Stomach (tissue), 9 donors: Measurements from ENCODE around the gene ADGRG2. TPM values are rescaled to one million over a fixed set of nuclear protein-coding genes. Genes with fewer than 3 reads are reported as not detected.

Experiments
- DNase-seq, 2 donors: peaks; one replicate each; pipeline versions ENCODE4 v3.0.0 to v3.0.0-alpha.2; 2013 to 2019
- H3K27ac ChIP-seq, 5 donors: fragments of 200-600 bp in 4 of 5; sonication (generic) in 4 of 5; one replicate each; pipeline ENCODE4 v1.5.1; 2013 to 2019; ENCODE audit warnings: mild to moderate bottlenecking in 1 of 5, moderate library complexity in 1 of 5
- H3K27me3 ChIP-seq, 3 donors: fragments of 200-600 bp; sonication (generic); one replicate each; pipeline ENCODE4 v1.5.1; 2017 to 2019; ENCODE audit warnings: mixed run types in 1 of 3
- H3K36me3 ChIP-seq, 4 donors: fragments of 200-600 bp; sonication (generic); 1 replicate in 3 of 4; 2 replicates in 1 of 4; pipeline ENCODE4 v1.5.1; 2016 to 2019
- H3K4me1 ChIP-seq, 4 donors: fragments of 200-600 bp; sonication (generic); one replicate each; pipeline ENCODE4 v1.5.1; 2016 to 2019
- H3K4me3 ChIP-seq, 4 donors: fragments of 200-600 bp; sonication (generic) in 3 of 4; one replicate each; pipeline ENCODE4 v1.5.1; 2016 to 2019; ENCODE audit warnings: mild to moderate bottlenecking in 1 of 4
- H3K9me3 ChIP-seq, 4 donors: fragments of 200-600 bp; sonication (generic); one replicate each; pipeline ENCODE4 v1.5.1; 2016 to 2019
- EP300 ChIP-seq: sonication (generic); formaldehyde crosslinking; IDR thresholded peaks from one replicate; pipeline ENCODE4 v1.6.1; 2017; ENCODE audit warnings: antibody characterized with exemption
- POLR2A ChIP-seq, 4 donors: fragments of 450-650 bp; IDR thresholded peaks; one replicate each; pipeline ENCODE4 v1.6.1; 2016; ENCODE audit warnings: antibody characterized with exemption in 4 of 4, control low read depth in 2 of 4, mild to moderate bottlenecking in 1 of 4, moderate library complexity in 1 of 4
- POLR2AphosphoS5 ChIP-seq, 3 donors: sonication (generic); formaldehyde crosslinking; IDR thresholded peaks; one replicate each; pipeline ENCODE4 v1.6.1; 2016; ENCODE audit warnings: antibody characterized with exemption in 3 of 3
- WGBS, 5 donors: extraction: QIAGEN DNeasy Blood & Tissue Kit in 3 of 5; methylation state at CpG; one replicate each; pipeline versions ENCODE4 v1.1.5 to v1.1.7; 2013 to 2018; 5-methylcytosine and 5-hydroxymethylcytosine counted together
- intact Hi-C: fragments of 100-400 bp; cut with DNase I; formaldehyde crosslinking; loops from one replicate; pipeline ENCODE4 v1.15.1; 2023; ENCODE audit warnings: low total_unique reads
- polyA plus RNA-seq, 3 donors: library from polyadenylated mRNA; stranded (reverse); fragments of 200-250 nt; gene quantifications; one replicate each; pipeline ENCODE4 v1.2.3, GENCODE V29; 2013
- total RNA-seq, 5 donors: library from RNA; depleted of rRNA; stranded (reverse); fragments of >200 nt; gene quantifications; one replicate each; pipeline versions ENCODE4 v1.1.0 to v1.2.3, GENCODE V29; 2014 to 2016
- TF ChIP-seq, protein P1 (sequence below), 7 experiments: fragments of 450-650 bp in 4 of 7; fragments of 200-600 bp in 3 of 7; sonication (generic) in 3 of 7; IDR thresholded peaks; one replicate each; pipeline ENCODE4 v1.5.1; 2016 to 2019; ENCODE audit warnings: antibody characterized with exemption in 7 of 7, control low read depth in 2 of 7, mild to moderate bottlenecking in 1 of 7
- donor health status: healthy with polysubstance abuse.
- donor health status: Bipolar disorder and iron deficiency.
- donor health status: healthy.

The ADGRG2 gene
- total and polyA plus RNA-seq, 8 donors = 0.29 to 25.0 (median 1.4) TPM

DNA sequence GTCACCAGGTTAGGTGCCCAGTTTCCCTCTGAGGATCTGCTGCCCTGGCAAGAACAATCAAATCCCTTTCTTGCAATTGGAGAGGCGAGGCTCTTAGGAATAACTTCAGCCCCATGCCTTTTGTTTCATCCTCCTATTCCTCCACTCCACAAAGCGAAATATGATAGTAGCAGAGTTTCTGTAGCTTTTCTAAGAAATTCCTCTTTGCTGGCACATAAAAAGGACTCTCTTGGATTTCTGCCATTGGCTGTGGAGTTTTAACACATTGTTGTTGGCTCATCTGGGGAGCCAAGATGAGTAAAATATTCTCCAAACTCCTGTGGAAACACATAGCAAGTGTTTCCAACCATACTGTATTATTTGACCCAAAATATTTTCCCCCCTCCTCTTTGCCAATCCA, 11.0 kb upstream of the ADGRG2 start:
- no peaks in the 10 kb centered on the region for H3K27me3 ChIP-seq
- DNase-seq = peak in 1 of 2 donors; percentile 18
- no peak overlapping the region for H3K4me3 ChIP-seq
- no peak overlapping the region for H3K27ac ChIP-seq
- no peaks in the 10 kb centered on the region for H3K36me3 ChIP-seq
- TF ChIP-seq, protein P1, sequence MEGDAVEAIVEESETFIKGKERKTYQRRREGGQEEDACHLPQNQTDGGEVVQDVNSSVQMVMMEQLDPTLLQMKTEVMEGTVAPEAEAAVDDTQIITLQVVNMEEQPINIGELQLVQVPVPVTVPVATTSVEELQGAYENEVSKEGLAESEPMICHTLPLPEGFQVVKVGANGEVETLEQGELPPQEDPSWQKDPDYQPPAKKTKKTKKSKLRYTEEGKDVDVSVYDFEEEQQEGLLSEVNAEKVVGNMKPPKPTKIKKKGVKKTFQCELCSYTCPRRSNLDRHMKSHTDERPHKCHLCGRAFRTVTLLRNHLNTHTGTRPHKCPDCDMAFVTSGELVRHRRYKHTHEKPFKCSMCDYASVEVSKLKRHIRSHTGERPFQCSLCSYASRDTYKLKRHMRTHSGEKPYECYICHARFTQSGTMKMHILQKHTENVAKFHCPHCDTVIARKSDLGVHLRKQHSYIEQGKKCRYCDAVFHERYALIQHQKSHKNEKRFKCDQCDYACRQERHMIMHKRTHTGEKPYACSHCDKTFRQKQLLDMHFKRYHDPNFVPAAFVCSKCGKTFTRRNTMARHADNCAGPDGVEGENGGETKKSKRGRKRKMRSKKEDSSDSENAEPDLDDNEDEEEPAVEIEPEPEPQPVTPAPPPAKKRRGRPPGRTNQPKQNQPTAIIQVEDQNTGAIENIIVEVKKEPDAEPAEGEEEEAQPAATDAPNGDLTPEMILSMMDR (IDR thresholded peaks at IDR 0.05) = no peak
- TF ChIP-seq POLR2A (IDR thresholded peaks at IDR 0.05) (no peak), EP300 (no peak)
- H3K4me1 ChIP-seq = no peaks in the 10 kb centered on the region
- H3K9me3 ChIP-seq = no peaks in the 10 kb centered on the region
- intact Hi-C loops = no loop called here
- whole genome bisulfite sequencing, 5 donors = 43 to 70% (median 55%) methylated on average over 2 of the region's 2 CpGs

DNA sequence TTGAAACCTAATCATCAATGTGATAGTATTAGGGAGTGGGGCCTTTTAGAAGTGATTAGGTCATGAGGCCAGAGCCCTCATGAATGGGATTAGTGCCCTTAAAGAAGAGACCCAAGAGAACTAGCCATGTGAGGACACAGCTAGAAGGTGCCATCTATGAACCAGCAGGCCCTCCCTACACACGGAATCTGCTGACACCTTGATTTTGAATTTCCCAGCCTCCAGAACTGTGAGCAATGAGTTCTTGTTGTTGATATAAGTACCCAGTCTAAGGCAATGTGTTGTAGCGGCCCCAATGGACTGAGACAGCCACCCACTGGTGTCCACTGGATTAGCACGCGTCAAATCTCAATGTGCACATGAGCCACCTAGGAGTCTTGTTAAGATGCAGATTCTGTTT, 8.4 kb upstream of the ADGRG2 start:
- Histone ChIP-seq H3K27ac (no peak overlapping the region), H3K4me1 (no peaks in the 10 kb centered on the region), H3K36me3 (no peaks in the 10 kb centered on the region), H3K4me3 (no peak overlapping the region), H3K27me3 (no peaks in the 10 kb centered on the region), H3K9me3 (no peaks in the 10 kb centered on the region)
- no peak for DNase-seq
- intact Hi-C loops = no loop called here
- 78 to 96% (median 94%) methylated on average over 4 of the region's 4 CpGs for WGBS, 5 donors
- TF ChIP-seq, protein P1 (IDR thresholded peaks at IDR 0.05) = no peak
- TF ChIP-seq EP300 (no peak), POLR2AphosphoS5 (IDR thresholded peaks at IDR 0.05) (no peak), POLR2A (IDR thresholded peaks at IDR 0.05) (no peak)

DNA sequence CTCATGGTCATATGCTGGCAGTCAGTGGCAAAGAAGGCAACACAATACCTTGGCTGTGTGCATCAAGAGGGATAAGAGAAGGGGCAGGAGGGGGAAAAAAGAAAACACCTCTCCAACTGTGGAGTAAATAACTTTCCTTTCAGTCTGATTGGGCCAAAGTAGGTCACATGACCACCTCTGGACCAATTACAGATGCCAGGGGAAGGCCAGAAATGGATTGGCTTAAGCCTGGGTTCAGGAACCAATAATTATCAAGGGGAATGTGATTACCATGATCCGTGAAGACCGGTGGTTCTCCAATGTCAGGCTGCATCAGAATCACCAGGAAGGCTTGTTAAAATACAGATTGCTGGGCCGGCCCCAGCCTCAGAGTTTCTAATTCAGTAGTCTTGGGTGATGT, 7.4 kb upstream of the ADGRG2 start:
- WGBS, 5 donors = 90 to 96% (median 93%) methylated on average over 3 of the region's 3 CpGs
- H3K36me3 ChIP-seq = no peaks in the 10 kb centered on the region
- no peaks in the 10 kb centered on the region for H3K9me3 ChIP-seq
- no peak overlapping the region for H3K4me3 ChIP-seq
- H3K27ac ChIP-seq = no peak overlapping the region
- DNase-seq = no peak
- intact Hi-C loops = no loop called here
- TF ChIP-seq, protein P1 (IDR thresholded peaks at IDR 0.05) = no peak
- TF ChIP-seq POLR2A (IDR thresholded peaks at IDR 0.05) (no peak), EP300 (no peak), POLR2AphosphoS5 (IDR thresholded peaks at IDR 0.05) (no peak)
- H3K27me3 ChIP-seq = peaks cover 0 to 4% (median 0%) of the 10 kb centered on the region in 3 donors
- no peaks in the 10 kb centered on the region for H3K4me1 ChIP-seq

DNA sequence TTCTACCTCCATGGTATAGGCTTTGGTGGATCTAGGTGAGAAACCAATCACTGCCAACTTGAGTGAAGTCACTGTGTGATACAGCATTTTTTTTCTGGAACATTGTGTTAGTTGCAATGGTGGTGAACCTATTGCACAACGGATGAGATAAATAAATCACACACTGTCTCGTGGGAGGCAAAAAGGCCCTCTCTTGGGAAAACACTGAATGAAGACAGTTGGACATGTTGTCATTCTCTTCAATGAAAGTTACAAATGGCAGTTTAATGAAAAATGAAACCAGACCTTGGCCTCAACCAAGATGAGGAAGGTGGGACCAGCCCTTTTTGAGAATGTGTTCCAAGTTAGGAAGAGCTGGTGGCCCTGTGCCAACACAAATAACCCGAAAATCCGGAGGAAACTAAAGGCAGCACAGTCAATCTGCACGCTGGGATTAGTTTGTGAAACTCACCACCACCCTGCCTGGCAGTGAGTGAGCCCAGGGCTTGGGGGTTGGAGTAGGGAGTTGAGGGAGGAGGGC, 5.4 kb upstream of the ADGRG2 start:
- Histone ChIP-seq H3K4me3 (no peak overlapping the region), H3K9me3 (no peaks in the 10 kb centered on the region), H3K4me1 (peaks cover 0 to 3% (median 0%) of the 10 kb centered on the region in 4 donors), H3K36me3 (no peaks in the 10 kb centered on the region), H3K27ac (no peak overlapping the region), H3K27me3 (peaks cover 6 to 11% (median 9%) of the 10 kb centered on the region in 3 donors)
- WGBS, 5 donors = 21 to 41% (median 39%) methylated on average over 5 of the region's 5 CpGs
- peak in 1 of 2 donors; percentile 10 for DNase-seq
- TF ChIP-seq, protein P1 (IDR thresholded peaks at IDR 0.05) = no peak
- TF ChIP-seq EP300 = no peak
- no peak for TF ChIP-seq POLR2A (IDR thresholded peaks at IDR 0.05)
- TF ChIP-seq POLR2AphosphoS5 (IDR thresholded peaks at IDR 0.05) = no peak
- intact Hi-C loops = no loop called here
